HFF-Myc (cell line): ENCODE results near the gene LMTK2.

Source experiments
- DNase-seq: peaks from one replicate; pipeline ENCODE4 v3.0.0-alpha.2; 2011; ENCODE audit warnings: low read depth; ENCODE audit errors: extremely low read depth
- H3K4me3 ChIP-seq: replicated peaks from 2 replicates; pipeline ENCODE4 v1.5.1; 2011; ENCODE audit warnings: low read depth, mild to moderate bottlenecking, control low read depth, low read length
- CTCF ChIP-seq: IDR thresholded peaks from 2 replicates; pipeline ENCODE4 v1.5.1; 2012; ENCODE audit warnings: mild to moderate bottlenecking, low read depth, low read length, control low read depth; ENCODE audit errors: missing control alignments

The LMTK2 gene

GRCh38 chr7:98189559-98189958 lies 82.9 kb downstream of the LMTK2 start:
- TF ChIP-seq CTCF, result no peak
- DNase-seq, result no peak
- no peak overlapping the region for H3K4me3 ChIP-seq

GRCh38 chr7:98191668-98192431 lies 85.2 kb downstream of the LMTK2 start:
- no peak for DNase-seq
- TF ChIP-seq CTCF, result no peak
- H3K4me3 ChIP-seq, result no peak overlapping the region

GRCh38 chr7:98192781-98193457 lies 86.3 kb downstream of the LMTK2 start:
- TF ChIP-seq CTCF, result no peak
- no peak overlapping the region for H3K4me3 ChIP-seq
- DNase-seq, result no peak

GRCh38 chr7:98193474-98194180 lies 87.0 kb downstream of the LMTK2 start:
- H3K4me3 ChIP-seq, result no peak overlapping the region
- no peak for TF ChIP-seq CTCF
- DNase-seq, result no peak

GRCh38 chr7:98194186-98194585 lies 87.5 kb downstream of the LMTK2 start:
- no peak for DNase-seq
- no peak overlapping the region for H3K4me3 ChIP-seq
- TF ChIP-seq CTCF, result no peak

- DNase-seq, result no peak
- no peak overlapping the region for H3K4me3 ChIP-seq
- TF ChIP-seq CTCF, result no peak
Observed at GRCh38 chr7:98194672-98195457, 88.2 kb downstream of the LMTK2 start.
